ENCODE results near the gene THRB.

Gene THRB

GRCh38 chr3:24242012-24242698 is 252.5 kb downstream of the THRB start:
- no peaks in the 10 kb centered on the region for H3K9me3 ChIP-seq (ENCODE audit: control insufficient read depth, low read length)
- peaks cover 8% of the 10 kb centered on the region for H3K4me1 ChIP-seq (ENCODE audit: control insufficient read depth, insufficient read depth, low read length)
- H3K27me3 ChIP-seq (ENCODE audit: control insufficient read depth, insufficient read depth, low read length, poor library complexity, severe bottlenecking), result no peaks in the 10 kb centered on the region
- no peaks in the 10 kb centered on the region for H3K36me3 ChIP-seq (ENCODE audit: control insufficient read depth, insufficient read depth, low read length)
- H3K4me3 ChIP-seq (ENCODE audit: insufficient read depth, low read depth, low read length), result no peak overlapping the region
- H3K27ac ChIP-seq (ENCODE audit: insufficient read depth, low read depth, low read length, poor library complexity, severe bottlenecking), result no peak overlapping the region
- WGBS, 2 experiments, result 75 to 80% methylated on average over 6 of the region's 6 CpGs

GRCh38 chr3:24240306-24240705 is 254.3 kb downstream of the THRB start:
- Histone ChIP-seq H3K4me1 (ENCODE audit: control insufficient read depth, insufficient read depth, low read length) (peaks cover 8% of the 10 kb centered on the region), H3K36me3 (ENCODE audit: control insufficient read depth, insufficient read depth, low read length) (no peaks in the 10 kb centered on the region), H3K27ac (ENCODE audit: insufficient read depth, low read depth, low read length, poor library complexity, severe bottlenecking) (no peak overlapping the region), H3K4me3 (ENCODE audit: insufficient read depth, low read depth, low read length) (no peak overlapping the region), H3K27me3 (ENCODE audit: control insufficient read depth, insufficient read depth, low read length, poor library complexity, severe bottlenecking) (no peaks in the 10 kb centered on the region), H3K9me3 (ENCODE audit: control insufficient read depth, low read length) (no peaks in the 10 kb centered on the region)
- whole genome bisulfite sequencing, 2 experiments, result 94 to 95% methylated on average over 6 of the region's 6 CpGs

GRCh38 chr3:24237971-24238706 is 256.5 kb downstream of the THRB start:
- no peaks in the 10 kb centered on the region for H3K36me3 ChIP-seq (ENCODE audit: control insufficient read depth, insufficient read depth, low read length)
- H3K27me3 ChIP-seq (ENCODE audit: control insufficient read depth, insufficient read depth, low read length, poor library complexity, severe bottlenecking), result no peaks in the 10 kb centered on the region
- H3K27ac ChIP-seq (ENCODE audit: insufficient read depth, low read depth, low read length, poor library complexity, severe bottlenecking), result no peak overlapping the region
- peaks cover 8% of the 10 kb centered on the region for H3K4me1 ChIP-seq (ENCODE audit: control insufficient read depth, insufficient read depth, low read length)
- no peak overlapping the region for H3K4me3 ChIP-seq (ENCODE audit: insufficient read depth, low read depth, low read length)
- 40 to 43% methylated on average over 4 of the region's 4 CpGs for WGBS, 2 experiments
- H3K9me3 ChIP-seq (ENCODE audit: control insufficient read depth, low read length), result no peaks in the 10 kb centered on the region

- Histone ChIP-seq H3K4me1 (ENCODE audit: control insufficient read depth, insufficient read depth, low read length) (no peaks in the 10 kb centered on the region), H3K9me3 (ENCODE audit: control insufficient read depth, low read length) (no peaks in the 10 kb centered on the region), H3K36me3 (ENCODE audit: control insufficient read depth, insufficient read depth, low read length) (no peaks in the 10 kb centered on the region), H3K27me3 (ENCODE audit: control insufficient read depth, insufficient read depth, low read length, poor library complexity, severe bottlenecking) (no peaks in the 10 kb centered on the region), H3K27ac (ENCODE audit: insufficient read depth, low read depth, low read length, poor library complexity, severe bottlenecking) (no peak overlapping the region), H3K4me3 (ENCODE audit: insufficient read depth, low read depth, low read length) (no peak overlapping the region)
- WGBS, 2 experiments, result 93% methylated on average over 3 of the region's 3 CpGs
These were observed 259.5 kb downstream of the THRB start for GRCh38 chr3:24235121-24235520.

GRCh38 chr3:24232784-24233183 is 261.9 kb downstream of the THRB start:
- WGBS, 2 experiments, result 93 to 95% methylated on average over 1 of the region's 1 CpG
- H3K9me3 ChIP-seq (ENCODE audit: control insufficient read depth, low read length), result no peaks in the 10 kb centered on the region
- H3K4me3 ChIP-seq (ENCODE audit: insufficient read depth, low read depth, low read length), result no peak overlapping the region
- no peaks in the 10 kb centered on the region for H3K27me3 ChIP-seq (ENCODE audit: control insufficient read depth, insufficient read depth, low read length, poor library complexity, severe bottlenecking)
- H3K27ac ChIP-seq (ENCODE audit: insufficient read depth, low read depth, low read length, poor library complexity, severe bottlenecking), result no peak overlapping the region
- H3K4me1 ChIP-seq (ENCODE audit: control insufficient read depth, insufficient read depth, low read length), result no peaks in the 10 kb centered on the region
- H3K36me3 ChIP-seq (ENCODE audit: control insufficient read depth, insufficient read depth, low read length), result no peaks in the 10 kb centered on the region

GRCh38 chr3:24229468-24230221 is 265.0 kb downstream of the THRB start:
- WGBS, 2 experiments, result 88 to 97% methylated on average over 4 to 5 of the region's 5 CpGs
- H3K4me1 ChIP-seq (ENCODE audit: control insufficient read depth, insufficient read depth, low read length), result no peaks in the 10 kb centered on the region
- no peak overlapping the region for H3K27ac ChIP-seq (ENCODE audit: insufficient read depth, low read depth, low read length, poor library complexity, severe bottlenecking)
- no peaks in the 10 kb centered on the region for H3K9me3 ChIP-seq (ENCODE audit: control insufficient read depth, low read length)
- H3K4me3 ChIP-seq (ENCODE audit: insufficient read depth, low read depth, low read length), result no peak overlapping the region
- no peaks in the 10 kb centered on the region for H3K27me3 ChIP-seq (ENCODE audit: control insufficient read depth, insufficient read depth, low read length, poor library complexity, severe bottlenecking)
- no peaks in the 10 kb centered on the region for H3K36me3 ChIP-seq (ENCODE audit: control insufficient read depth, insufficient read depth, low read length)

- no peaks in the 10 kb centered on the region for H3K9me3 ChIP-seq (ENCODE audit: control insufficient read depth, low read length)
These were observed 267.0 kb downstream of the THRB start for GRCh38 chr3:24227635-24228034.

DNA sequence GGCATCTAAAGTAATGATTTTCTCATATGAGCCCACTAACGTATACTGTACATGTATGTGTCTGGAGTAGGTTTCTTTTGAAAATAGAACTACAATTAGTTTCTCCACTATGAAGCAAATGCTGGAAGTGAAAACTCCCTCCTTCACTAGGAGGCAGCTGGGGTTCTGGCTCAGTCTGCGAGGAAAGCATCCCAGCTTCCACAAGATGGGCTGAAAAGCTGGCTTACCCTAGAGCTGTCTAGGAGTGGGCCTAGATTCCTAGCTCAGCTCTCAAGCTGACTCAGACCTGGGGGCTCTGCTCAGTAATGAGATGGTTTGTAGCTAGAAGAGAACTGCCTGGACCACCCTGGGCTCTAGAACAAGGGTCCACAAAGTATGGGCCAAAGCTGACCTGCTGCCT is 268.3 kb downstream of the THRB start:
- 80 to 95% methylated on average over 1 of the region's 2 CpGs for WGBS, 2 experiments
- Histone ChIP-seq H3K36me3 (ENCODE audit: control insufficient read depth, insufficient read depth, low read length) (no peaks in the 10 kb centered on the region), H3K9me3 (ENCODE audit: control insufficient read depth, low read length) (no peaks in the 10 kb centered on the region)

More at GRCh38 chr3:24227635-24228034, 267.0 kb downstream of the THRB start:
- H3K27me3 ChIP-seq (ENCODE audit: control insufficient read depth, insufficient read depth, low read length, poor library complexity, severe bottlenecking), result no peaks in the 10 kb centered on the region
- no peaks in the 10 kb centered on the region for H3K36me3 ChIP-seq (ENCODE audit: control insufficient read depth, insufficient read depth, low read length)
- H3K4me3 ChIP-seq (ENCODE audit: insufficient read depth, low read depth, low read length), result no peak overlapping the region
- H3K4me1 ChIP-seq (ENCODE audit: control insufficient read depth, insufficient read depth, low read length), result no peaks in the 10 kb centered on the region
- H3K27ac ChIP-seq (ENCODE audit: insufficient read depth, low read depth, low read length, poor library complexity, severe bottlenecking), result no peak overlapping the region
- 64 to 86% methylated on average over 1 to 3 of the region's 3 CpGs for WGBS, 2 experiments

GRCh38 chr3:24225385-24225950 is 269.2 kb downstream of the THRB start:
- no peaks in the 10 kb centered on the region for H3K27me3 ChIP-seq (ENCODE audit: control insufficient read depth, insufficient read depth, low read length, poor library complexity, severe bottlenecking)
- H3K27ac ChIP-seq (ENCODE audit: insufficient read depth, low read depth, low read length, poor library complexity, severe bottlenecking), result no peak overlapping the region
- no peaks in the 10 kb centered on the region for H3K36me3 ChIP-seq (ENCODE audit: control insufficient read depth, insufficient read depth, low read length)
- H3K4me3 ChIP-seq (ENCODE audit: insufficient read depth, low read depth, low read length), result no peak overlapping the region
- no peaks in the 10 kb centered on the region for H3K9me3 ChIP-seq (ENCODE audit: control insufficient read depth, low read length)
- no peaks in the 10 kb centered on the region for H3K4me1 ChIP-seq (ENCODE audit: control insufficient read depth, insufficient read depth, low read length)
- 64 to 87% methylated on average over 2 to 5 of the region's 5 CpGs for WGBS, 2 experiments

More for the DNA sequence above, 268.3 kb downstream of the THRB start:
- no peaks in the 10 kb centered on the region for H3K27me3 ChIP-seq (ENCODE audit: control insufficient read depth, insufficient read depth, low read length, poor library complexity, severe bottlenecking)
- no peak overlapping the region for H3K4me3 ChIP-seq (ENCODE audit: insufficient read depth, low read depth, low read length)
- H3K27ac ChIP-seq (ENCODE audit: insufficient read depth, low read depth, low read length, poor library complexity, severe bottlenecking), result no peak overlapping the region
- no peaks in the 10 kb centered on the region for H3K4me1 ChIP-seq (ENCODE audit: control insufficient read depth, insufficient read depth, low read length)
